Common myeloid progenitor, CD34-positive (primary cell): ENCODE results near the gene HOXD12.

Source experiments
- CTCF ChIA-PET: fragments of 350-600 bp; sonication (Branson Sonifier 250); formaldehyde crosslinking; loops from one replicate; lab custom pipeline; 2021; ENCODE audit warnings: antibody characterized with exemption; lab: Charles Lee
- POLR2A ChIA-PET: fragments of 350-600 bp; sonication (Branson Sonifier 250); formaldehyde crosslinking; loops from one replicate; lab custom pipeline; 2021; ENCODE audit warnings: antibody characterized with exemption; lab: Charles Lee
- DNase-seq, 3 donors: peaks; one replicate each; pipeline versions ENCODE4 v3.0.0 to v3.0.0-alpha.2; 2013
- H3K27ac ChIP-seq, 2 experiments: 1 replicate in 1 of 2; 2 replicates in 1 of 2; pipeline ENCODE4 v1.7.0; 2013; ENCODE audit warnings: inconsistent platforms in 2 of 2, low read length in 2 of 2, mild to moderate bottlenecking in 2 of 2, low read depth in 1 of 2, moderate library complexity in 1 of 2; ENCODE audit not compliant: severe bottlenecking in 2 of 2, insufficient read depth in 1 of 2, poor library complexity in 1 of 2
- H3K27me3 ChIP-seq, 5 experiments: replicated peaks in 2 of 5; 1 replicate in 3 of 5; 2 replicates in 2 of 5; pipeline versions ENCODE4 v1.6.1 to v1.7.0; 2013; ENCODE audit warnings: low read length in 4 of 5, mild to moderate bottlenecking in 2 of 5, moderate library complexity in 2 of 5, inconsistent platforms in 1 of 5; ENCODE audit not compliant: insufficient read depth in 5 of 5, control insufficient read depth in 4 of 5
- H3K36me3 ChIP-seq, 4 experiments: 1 replicate in 2 of 4; 2 replicates in 2 of 4; pipeline versions ENCODE4 v1.6.1 to v1.7.0; 2013; ENCODE audit warnings: low read length in 3 of 4, control low read depth in 1 of 4, mild to moderate bottlenecking in 1 of 4; ENCODE audit not compliant: control insufficient read depth in 4 of 4, insufficient read depth in 4 of 4
- H3K4me1 ChIP-seq, 4 experiments: 1 replicate in 3 of 4; 2 replicates in 1 of 4; pipeline versions ENCODE4 v1.6.1 to v1.7.1; 2013; ENCODE audit warnings: low read length in 3 of 4, mild to moderate bottlenecking in 3 of 4, control low read depth in 1 of 4, inconsistent platforms in 1 of 4, moderate library complexity in 1 of 4; ENCODE audit not compliant: control insufficient read depth in 4 of 4, insufficient read depth in 4 of 4; ENCODE audit errors: control extremely low read depth in 1 of 4
- H3K4me3 ChIP-seq, 7 experiments: 1 replicate in 4 of 7; 2 replicates in 3 of 7; pipeline versions ENCODE4 v1.5.1 to v1.7.0; 2013; ENCODE audit warnings: mild to moderate bottlenecking in 7 of 7, low read length in 6 of 7, moderate library complexity in 6 of 7, inconsistent platforms in 2 of 7, low read depth in 2 of 7, control low read depth in 1 of 7; ENCODE audit not compliant: insufficient read depth in 4 of 7, control insufficient read depth in 1 of 7; ENCODE audit errors: extremely low read depth in 1 of 7
- H3K9me3 ChIP-seq, 5 experiments: 1 replicate in 4 of 5; 2 replicates in 1 of 5; pipeline versions ENCODE4 v1.6.1 to v1.7.1; 2013; ENCODE audit warnings: low read length in 4 of 5, mild to moderate bottlenecking in 2 of 5, inconsistent platforms in 1 of 5, low read depth in 1 of 5, moderate library complexity in 1 of 5; ENCODE audit not compliant: control insufficient read depth in 4 of 5, insufficient read depth in 2 of 5; ENCODE audit errors: control extremely low read depth in 1 of 5
- WGBS: methylation state at CpG from one replicate; pipeline ENCODE4 v1.1.5; 2013; ENCODE audit not compliant: insufficient coverage; 5-methylcytosine and 5-hydroxymethylcytosine counted together

Gene HOXD12

DNA sequence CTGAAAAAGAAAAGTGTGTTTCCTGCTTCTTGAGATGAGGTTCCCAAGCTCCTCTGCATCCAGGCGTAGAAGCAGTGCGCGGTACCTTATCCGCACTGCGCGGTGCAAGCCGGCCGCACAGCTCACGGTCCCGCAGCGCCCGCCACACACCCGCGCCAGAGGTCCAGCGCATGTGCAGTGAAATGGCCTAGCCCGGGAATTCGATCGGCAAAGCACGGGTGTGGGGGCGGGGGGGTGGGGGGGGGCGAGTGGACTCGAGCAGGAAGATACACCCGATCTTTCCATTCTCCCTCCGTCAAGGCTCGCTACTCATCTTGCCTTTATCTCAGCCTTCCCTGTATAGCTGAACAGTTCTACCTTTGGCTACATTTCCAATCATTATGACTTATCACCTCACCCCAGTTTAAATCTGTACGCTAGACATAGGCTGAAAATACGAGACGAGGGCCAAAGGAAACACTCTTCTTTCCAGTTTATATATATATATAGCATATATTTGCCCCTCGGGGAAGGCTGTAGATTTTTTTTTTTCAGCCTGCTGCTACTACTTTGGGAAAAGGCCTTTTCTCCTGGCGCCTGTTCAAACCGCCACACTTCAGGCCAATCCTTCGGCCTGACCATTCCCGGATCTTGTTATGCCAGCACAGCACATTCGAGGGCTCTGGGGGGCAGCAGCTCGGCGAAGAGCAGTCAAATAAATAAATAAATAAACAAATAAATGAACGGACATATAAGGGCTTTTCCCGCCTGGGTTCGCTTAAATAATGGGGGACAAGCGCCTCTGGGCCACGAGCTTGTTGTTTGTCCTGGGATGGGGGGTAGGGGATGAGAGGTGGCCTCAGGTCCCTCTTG, 40.3 kb downstream of the HOXD12 start:
- Histone ChIP-seq H3K9me3 (peaks cover 0 to 7% (median 0%) of the 10 kb centered on the region in 5 experiments), H3K36me3 (no peaks in the 10 kb centered on the region), H3K27ac (no peak overlapping the region), H3K4me3 (peak overlapping the region in 5 of 7 experiments; percentile 52 to 75 (median 60)), H3K27me3 (peaks cover 43 to 97% (median 66%) of the 10 kb centered on the region in 5 experiments), H3K4me1 (peaks cover 0 to 17% (median 13%) of the 10 kb centered on the region in 4 experiments)
- CTCF ChIA-PET, result interaction anchor here (0.6 to 7.3 kb wide), 30 partner anchors 8 to 1009 kb away, joined by 3 to 74 read pairs (median 6); no protein-coding TSS in a partner anchor
- DNase-seq, result no peak
- WGBS, result 17% methylated on average over 11 of the region's 41 CpGs
- POLR2A ChIA-PET, result no interaction called here

DNA sequence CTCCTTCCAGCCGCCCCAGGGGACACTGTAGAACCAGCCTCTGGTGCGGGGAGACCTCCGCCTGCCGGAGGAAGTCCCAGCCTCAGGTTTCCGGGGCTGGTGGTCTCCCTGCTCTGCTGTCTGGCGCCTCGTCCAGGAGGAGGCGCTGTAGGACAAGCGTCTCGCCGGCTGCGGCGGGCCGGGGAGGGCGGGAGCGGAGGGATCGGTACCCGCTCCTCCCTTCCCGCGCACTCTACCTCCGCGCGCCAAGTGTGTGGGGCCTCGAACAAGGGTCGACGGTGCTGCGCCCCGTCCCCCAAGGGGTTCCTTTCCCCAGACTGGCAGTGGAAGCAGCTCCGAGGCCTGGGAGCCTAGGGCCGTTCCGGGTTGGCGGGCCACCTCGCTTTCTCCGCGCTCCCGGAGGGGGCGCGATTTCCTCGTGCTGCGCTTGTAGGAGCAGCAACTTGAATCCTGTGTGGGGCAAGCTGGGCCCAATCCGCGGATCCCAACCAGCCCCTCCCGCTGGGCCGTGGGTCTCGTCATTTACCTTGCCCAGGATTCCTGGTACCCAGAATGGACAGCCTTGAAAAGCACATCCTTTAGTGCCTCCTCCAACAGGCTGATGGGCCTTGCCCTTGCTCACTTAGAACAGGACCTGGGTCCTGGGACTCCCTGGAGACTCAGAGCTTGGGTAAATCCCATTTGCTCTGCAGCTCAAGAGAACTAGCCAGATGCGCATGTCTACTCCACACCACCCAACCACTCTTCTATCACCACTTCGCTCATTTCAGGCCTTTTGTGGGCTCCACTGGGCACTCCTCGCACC, 41.1 kb downstream of the HOXD12 start:
- Histone ChIP-seq H3K36me3 (no peaks in the 10 kb centered on the region), H3K27me3 (peaks cover 35 to 97% (median 67%) of the 10 kb centered on the region in 5 experiments), H3K4me1 (peaks cover 0 to 17% (median 13%) of the 10 kb centered on the region in 4 experiments), H3K9me3 (peaks cover 0 to 7% (median 0%) of the 10 kb centered on the region in 5 experiments), H3K4me3 (peak overlapping the region; percentile 16 to 75 (median 59)), H3K27ac (no peak overlapping the region)
- POLR2A ChIA-PET, result interaction anchor here (0.5 to 0.6 kb wide), 2 partner anchors 36 to 418 kb away, joined by 3 read pairs; no protein-coding TSS in a partner anchor
- DNase-seq, result peak; percentile 73 to 86 (median 84)
- 9% methylated on average over 36 of the region's 48 CpGs for WGBS
- CTCF ChIA-PET, result interaction anchor here (0.6 to 7.3 kb wide), 27 partner anchors 9 to 1008 kb away, joined by 3 to 74 read pairs (median 6); no protein-coding TSS in a partner anchor

DNA sequence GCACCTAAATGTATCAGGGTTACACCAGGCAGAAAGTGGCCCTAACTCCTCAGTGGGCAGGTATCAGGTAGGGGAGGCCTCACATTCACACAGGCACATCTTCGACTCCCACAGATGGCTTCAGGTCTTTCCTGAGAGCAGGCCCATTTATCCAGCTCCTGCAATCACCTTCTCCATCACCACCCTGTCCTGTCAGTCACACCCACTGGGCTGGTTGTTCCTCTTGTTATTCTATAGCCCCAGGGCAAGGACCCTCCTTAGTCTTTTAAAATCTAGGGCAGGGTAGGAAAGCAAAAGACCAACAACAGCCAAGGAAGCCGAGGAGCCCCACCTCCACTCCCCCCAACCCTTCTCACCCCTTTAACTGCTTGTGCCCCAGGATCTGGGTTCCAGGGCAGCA, 42.7 kb downstream of the HOXD12 start:
- Histone ChIP-seq H3K36me3 (no peaks in the 10 kb centered on the region), H3K9me3 (peaks cover 0 to 10% (median 0%) of the 10 kb centered on the region in 5 experiments), H3K27ac (no peak overlapping the region), H3K4me1 (peaks cover 0 to 9% (median 7%) of the 10 kb centered on the region in 4 experiments), H3K27me3 (peaks cover 32 to 97% (median 72%) of the 10 kb centered on the region in 5 experiments), H3K4me3 (no peak overlapping the region)
- ChIA-PET POLR2A (no interaction called here), CTCF (interaction anchor here (1.8 to 7.3 kb wide), 5 partner anchors 10 to 510 kb away, joined by 5 to 74 read pairs (median 40); no protein-coding TSS in a partner anchor)
- no peak for DNase-seq
- 100% methylated on average over 1 of the region's 2 CpGs for WGBS

DNA sequence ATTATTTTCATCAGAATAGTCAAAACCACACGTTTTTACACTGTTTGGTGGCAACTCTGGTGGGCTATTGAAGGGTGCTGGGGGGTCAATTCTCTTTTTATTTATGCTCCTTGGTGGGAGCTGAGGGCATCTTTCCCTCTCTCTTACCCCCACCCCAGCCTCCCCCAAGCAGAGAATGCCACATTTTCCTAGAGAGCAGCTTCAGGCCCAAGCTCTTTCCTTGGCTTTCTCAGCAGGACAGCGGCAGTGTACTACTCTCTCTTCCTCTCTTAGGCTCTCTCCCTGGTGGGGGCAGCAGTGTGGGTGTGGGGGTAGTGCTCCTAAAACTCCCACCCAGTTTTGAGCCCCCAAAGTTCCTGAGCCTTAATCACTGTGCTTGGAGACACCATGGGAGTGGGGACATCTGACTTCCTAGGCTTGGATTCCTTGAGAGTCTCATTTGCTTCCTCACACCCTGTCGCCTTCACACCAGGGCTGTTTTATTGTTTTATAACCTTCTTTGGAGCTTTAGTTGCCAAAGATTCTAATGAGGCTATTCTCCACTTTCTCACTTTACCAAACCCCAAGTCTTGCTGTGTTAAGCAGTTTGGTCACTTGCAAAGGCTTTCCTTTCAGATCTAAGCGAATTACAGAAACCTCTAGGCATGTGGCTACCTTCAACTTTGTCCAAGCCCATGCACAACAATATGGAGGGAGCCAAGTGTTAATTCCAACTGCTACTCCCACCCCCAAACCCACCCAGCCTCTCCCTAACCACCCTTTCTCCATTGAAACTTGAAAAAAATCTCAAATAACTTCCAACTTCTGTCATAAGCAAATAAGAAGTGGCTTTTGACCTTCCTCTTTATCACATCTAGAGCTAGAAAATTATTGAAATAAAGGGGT, 45.7 kb downstream of the HOXD12 start:
- no peak for DNase-seq
- ChIA-PET CTCF (interaction anchor here (0.7 to 7.3 kb wide), 9 partner anchors 10 to 1003 kb away, joined by 3 to 74 read pairs (median 5); no protein-coding TSS in a partner anchor), POLR2A (no interaction called here)
- WGBS, result 100% methylated on average over 1 of the region's 4 CpGs
- Histone ChIP-seq H3K9me3 (peaks cover 0 to 2% (median 0%) of the 10 kb centered on the region in 5 experiments), H3K4me1 (peaks cover 0 to 5% (median 3%) of the 10 kb centered on the region in 4 experiments), H3K4me3 (no peak overlapping the region), H3K27me3 (peaks cover 17 to 97% (median 64%) of the 10 kb centered on the region in 5 experiments), H3K27ac (no peak overlapping the region), H3K36me3 (no peaks in the 10 kb centered on the region)

DNA sequence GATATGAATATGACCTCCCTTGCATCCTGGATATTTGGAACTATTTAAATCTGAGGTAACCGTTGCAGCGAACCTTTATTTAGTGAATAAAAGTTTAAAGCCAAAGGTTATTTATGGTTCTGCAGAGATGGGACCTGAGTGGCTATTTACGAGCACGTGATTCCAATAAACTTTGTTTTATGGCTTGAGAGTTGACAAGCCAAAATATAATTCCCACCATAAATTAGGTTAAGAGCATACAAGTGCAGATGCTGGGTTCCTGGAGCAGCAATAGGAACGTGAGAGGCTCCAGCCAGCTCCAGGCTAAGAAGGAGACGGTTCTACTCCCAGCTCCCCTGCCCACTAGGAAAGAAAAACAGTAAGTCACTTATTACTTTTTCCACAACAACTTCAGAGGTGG, 46.5 kb downstream of the HOXD12 start:
- H3K27me3 ChIP-seq, result peaks cover 17 to 97% (median 67%) of the 10 kb centered on the region in 5 experiments
- ChIA-PET POLR2A (no interaction called here), CTCF (interaction anchor here (0.9 to 4.7 kb wide), 4 partner anchors 13 to 1002 kb away, joined by 4 to 26 read pairs (median 5); no protein-coding TSS in a partner anchor)
- DNase-seq, result no peak
- no peak overlapping the region for H3K27ac ChIP-seq
- no peaks in the 10 kb centered on the region for H3K4me1 ChIP-seq
- H3K9me3 ChIP-seq, result peaks cover 0 to 3% (median 0%) of the 10 kb centered on the region in 5 experiments
- WGBS, result 26% methylated on average over 4 of the region's 6 CpGs
- H3K36me3 ChIP-seq, result no peaks in the 10 kb centered on the region
- no peak overlapping the region for H3K4me3 ChIP-seq

DNA sequence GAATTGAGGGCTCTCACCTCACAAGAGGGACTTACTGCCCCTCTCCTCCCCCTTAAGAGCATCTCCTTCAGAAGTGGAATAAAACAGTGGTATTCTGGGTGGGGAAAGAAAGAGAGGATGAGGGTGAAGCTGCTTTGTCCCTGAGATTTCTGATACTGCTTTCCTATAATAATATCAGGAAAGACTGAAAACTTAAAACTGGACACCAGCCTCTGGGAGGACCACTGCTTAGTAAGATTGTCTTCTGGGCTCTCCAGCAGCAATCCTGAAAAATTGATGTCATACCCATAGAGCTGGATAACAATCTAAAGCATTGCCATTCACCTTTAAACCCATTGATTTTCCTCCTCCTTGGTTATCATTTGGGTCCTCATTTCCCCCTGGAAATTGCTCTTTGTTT, 47.0 kb downstream of the HOXD12 start:
- DNase-seq, result no peak
- no peaks in the 10 kb centered on the region for H3K36me3 ChIP-seq
- H3K9me3 ChIP-seq, result peaks cover 0 to 3% (median 0%) of the 10 kb centered on the region in 5 experiments
- H3K4me3 ChIP-seq, result no peak overlapping the region
- POLR2A ChIA-PET, result no interaction called here
- H3K27ac ChIP-seq, result no peak overlapping the region
- H3K4me1 ChIP-seq, result peaks cover 0 to 2% (median 0%) of the 10 kb centered on the region in 4 experiments
- CTCF ChIA-PET, result interaction anchor here (0.9 to 4.7 kb wide), 4 partner anchors 13 to 1002 kb away, joined by 4 to 26 read pairs (median 5); no protein-coding TSS in a partner anchor
- peaks cover 17 to 97% (median 69%) of the 10 kb centered on the region in 5 experiments for H3K27me3 ChIP-seq
